GM23338 (cell line): ENCODE results near the gene MMP17. TPM values are rescaled to one million over a fixed set of nuclear protein-coding genes. Genes with fewer than 3 reads are reported as not detected.

Source experiments
- ATAC-seq: fragments of 200-7000 bp; cut with Tn5 transposase; 3 replicates; pipeline ENCODE4 v1.9.1; 2020
- DNase-seq: peaks from one replicate; pipeline ENCODE4 v3.0.0-alpha.2; 2015; ENCODE audit warnings: low spot score
- H2AFZ ChIP-seq: fragments of 200-600 bp; sonication (generic); 2 replicates; pipeline ENCODE4 v1.8.0; 2016; ENCODE audit warnings: antibody characterized with exemption, mild to moderate bottlenecking, moderate library complexity
- H3F3A ChIP-seq: fragments of 200-600 bp; sonication (generic); replicated peaks from 2 replicates; pipeline ENCODE4 v1.8.0; 2017; ENCODE audit warnings: antibody characterized with exemption, mixed run types, low read depth
- H3K27ac ChIP-seq: fragments of 200-600 bp; sonication (generic); 2 replicates; pipeline ENCODE4 v1.6.1; 2016; ENCODE audit warnings: low read depth
- H3K27me3 ChIP-seq: fragments of 200-600 bp; sonication (generic); 2 replicates; pipeline ENCODE4 v1.8.0; 2016; ENCODE audit warnings: mild to moderate bottlenecking, mixed run types, moderate library complexity; ENCODE audit not compliant: insufficient read depth
- H3K36me3 ChIP-seq: fragments of 200-600 bp; sonication (generic); 2 replicates; pipeline ENCODE4 v1.8.0; 2016; ENCODE audit warnings: mild to moderate bottlenecking; ENCODE audit not compliant: insufficient read depth
- H3K4me1 ChIP-seq: fragments of 200-600 bp; sonication (generic); 2 replicates; pipeline ENCODE4 v1.8.0; 2016; ENCODE audit warnings: mild to moderate bottlenecking, moderate library complexity; ENCODE audit not compliant: insufficient read depth
- H3K4me2 ChIP-seq: fragments of 200-600 bp; sonication (generic); 2 replicates; pipeline ENCODE4 v1.7.1; 2017; ENCODE audit warnings: mixed run types
- H3K4me3 ChIP-seq: fragments of 200-600 bp; sonication (generic); 2 replicates; pipeline ENCODE4 v1.6.1; 2016; ENCODE audit warnings: mixed run types
- H3K79me2 ChIP-seq: fragments of 200-600 bp; sonication (generic); replicated peaks from 2 replicates; pipeline ENCODE4 v1.8.0; 2017; ENCODE audit warnings: mild to moderate bottlenecking; ENCODE audit not compliant: insufficient read depth
- H3K9me2 ChIP-seq: fragments of 200-600 bp; sonication (generic); 2 replicates; pipeline ENCODE4 v1.8.0; 2017; ENCODE audit not compliant: insufficient read depth
- H4K20me1 ChIP-seq: fragments of 200-600 bp; sonication (generic); replicated peaks from 2 replicates; pipeline ENCODE4 v1.8.0; 2017; ENCODE audit warnings: mild to moderate bottlenecking; ENCODE audit not compliant: insufficient read depth
- H3K27ac Mint-ChIP-seq: 2 replicates; pipeline ENCODE4 v1.8.0; 2020; ENCODE audit warnings: inconsistent platforms, mild to moderate bottlenecking, moderate library complexity, mixed read lengths
- H3K27me3 Mint-ChIP-seq: 3 replicates; pipeline ENCODE4 v1.8.0; 2022; ENCODE audit warnings: low read depth, mild to moderate bottlenecking, moderate library complexity, mixed read lengths, inconsistent platforms; ENCODE audit not compliant: insufficient read depth, poor library complexity
- H3K36me3 Mint-ChIP-seq: 3 replicates; pipeline ENCODE4 v1.8.0; 2021; ENCODE audit warnings: low read depth, mild to moderate bottlenecking, inconsistent platforms, moderate library complexity, mixed read lengths
- H3K4me1 Mint-ChIP-seq: 3 replicates; pipeline ENCODE4 v1.8.0; 2020; ENCODE audit warnings: mild to moderate bottlenecking, inconsistent platforms, mixed read lengths
- H3K4me3 Mint-ChIP-seq: 3 replicates; pipeline ENCODE4 v1.8.0; 2021; ENCODE audit warnings: moderate library complexity, mild to moderate bottlenecking, inconsistent platforms, mixed read lengths
- H3K9me3 Mint-ChIP-seq: 3 replicates; pipeline ENCODE4 v1.8.0; 2020; ENCODE audit warnings: moderate library complexity, mild to moderate bottlenecking, inconsistent platforms, mixed read lengths
- CREB1 ChIP-seq: fragments of 250-450 bp; sonication (Bioruptor Pico); IDR thresholded peaks from 2 replicates; pipeline ENCODE4 v1.5.0; 2020; ENCODE audit warnings: low read depth, mild to moderate bottlenecking, moderate library complexity
- EZH2phosphoT487 ChIP-seq: fragments of 200-600 bp; sonication (generic); IDR thresholded peaks from one replicate; pipeline ENCODE4 v1.8.1; 2018; ENCODE audit warnings: antibody characterized with exemption; ENCODE audit not compliant: unreplicated experiment
- JUNB ChIP-seq: IDR thresholded peaks from one replicate; pipeline ENCODE4 v1.6.1; 2016; ENCODE audit warnings: antibody characterized with exemption; ENCODE audit not compliant: unreplicated experiment
- NANOG ChIP-seq: IDR thresholded peaks from 2 replicates; pipeline ENCODE4 v1.6.1; 2016; ENCODE audit warnings: antibody characterized with exemption, borderline replicate concordance
- STAT1 ChIP-seq: IDR thresholded peaks from one replicate; pipeline ENCODE4 v1.6.1; 2016; ENCODE audit warnings: antibody characterized with exemption; ENCODE audit not compliant: unreplicated experiment
- ZNF114 ChIP-seq: fragments of 250-450 bp; sonication (Bioruptor Pico); IDR thresholded peaks from 2 replicates; pipeline ENCODE4 v1.5.0; 2020; ENCODE audit warnings: mild to moderate bottlenecking, moderate library complexity
- ZNF331 ChIP-seq: fragments of 250-450 bp; sonication (Bioruptor Pico); IDR thresholded peaks from 2 replicates; pipeline ENCODE4 v1.5.0; 2020; ENCODE audit warnings: low read depth, mild to moderate bottlenecking, moderate library complexity
- polyA plus RNA-seq: library from polyadenylated mRNA; unstranded; fragments of >200 nt; fragmentation: Nextera tagmentation; extraction: Ambion mirVana; gene quantifications from 2 replicates; pipeline ENCODE4 v1.2.1, GENCODE V29; 2016
- total RNA-seq: library from RNA; depleted of rRNA; stranded (reverse); fragments of >200 nt; shearing (Covaris generic); gene quantifications from 2 replicates; pipeline ENCODE4 v1.2.3, GENCODE V29; 2014
- TF ChIP-seq, protein P1 (sequence below): IDR thresholded peaks from 2 replicates; pipeline ENCODE4 v1.6.1; 2016; ENCODE audit warnings: antibody characterized with exemption
- TF ChIP-seq, protein P2 (sequence below): fragments of 250-450 bp; sonication (Bioruptor Pico); IDR thresholded peaks from 2 replicates; pipeline ENCODE4 v1.5.0; 2020; ENCODE audit warnings: mild to moderate bottlenecking, moderate library complexity
- TF ChIP-seq, protein P3 (sequence below), 2 experiments: fragments of 200-600 bp in 1 of 2; sonication (generic) in 1 of 2; conservative IDR thresholded peaks; 2 replicates each; pipeline versions ENCODE4 v1.5.1 to v1.6.1; 2016 to 2017; ENCODE audit warnings: antibody characterized with exemption in 2 of 2, low read depth in 2 of 2, mild to moderate bottlenecking in 2 of 2, moderate library complexity in 1 of 2

Gene MMP17
- total and polyA plus RNA-seq, 2 experiments from 2014 or later, result 10.4 to 48.5 TPM

DNA sequence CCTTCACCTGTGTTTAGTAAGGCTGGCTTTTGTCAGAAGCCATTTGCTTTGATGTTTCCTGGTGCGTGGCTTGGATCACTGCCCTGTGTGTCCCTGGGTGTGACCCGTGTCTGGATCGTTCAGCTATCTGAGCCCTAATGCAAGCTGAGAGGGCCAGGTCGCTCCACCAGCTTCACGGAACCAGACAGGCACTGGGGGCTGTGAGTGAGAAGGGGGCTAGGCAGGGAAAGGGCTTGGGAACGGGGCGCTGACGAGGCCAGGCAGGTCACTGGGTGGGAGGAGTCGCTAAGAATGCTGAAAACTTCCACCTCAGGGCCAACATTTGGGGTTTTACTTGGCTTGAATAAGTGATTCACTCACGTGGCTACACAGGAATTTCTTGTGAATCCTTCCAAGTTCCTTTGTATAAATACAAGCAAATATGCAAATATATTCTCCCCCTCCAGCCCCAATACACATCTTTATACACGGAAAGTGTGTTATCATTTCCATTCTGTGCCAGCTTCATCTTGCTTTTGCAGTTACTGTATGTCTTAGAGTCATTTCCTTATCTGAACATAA lies 24.2 kb upstream of the MMP17 start (continued):
- TF ChIP-seq, protein P1, sequence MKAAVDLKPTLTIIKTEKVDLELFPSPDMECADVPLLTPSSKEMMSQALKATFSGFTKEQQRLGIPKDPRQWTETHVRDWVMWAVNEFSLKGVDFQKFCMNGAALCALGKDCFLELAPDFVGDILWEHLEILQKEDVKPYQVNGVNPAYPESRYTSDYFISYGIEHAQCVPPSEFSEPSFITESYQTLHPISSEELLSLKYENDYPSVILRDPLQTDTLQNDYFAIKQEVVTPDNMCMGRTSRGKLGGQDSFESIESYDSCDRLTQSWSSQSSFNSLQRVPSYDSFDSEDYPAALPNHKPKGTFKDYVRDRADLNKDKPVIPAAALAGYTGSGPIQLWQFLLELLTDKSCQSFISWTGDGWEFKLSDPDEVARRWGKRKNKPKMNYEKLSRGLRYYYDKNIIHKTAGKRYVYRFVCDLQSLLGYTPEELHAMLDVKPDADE, result no peak
- TF ChIP-seq ZNF331 (CRISPR knock-in tag), result no peak
- TF ChIP-seq CREB1, result no peak
- TF ChIP-seq, protein P2, sequence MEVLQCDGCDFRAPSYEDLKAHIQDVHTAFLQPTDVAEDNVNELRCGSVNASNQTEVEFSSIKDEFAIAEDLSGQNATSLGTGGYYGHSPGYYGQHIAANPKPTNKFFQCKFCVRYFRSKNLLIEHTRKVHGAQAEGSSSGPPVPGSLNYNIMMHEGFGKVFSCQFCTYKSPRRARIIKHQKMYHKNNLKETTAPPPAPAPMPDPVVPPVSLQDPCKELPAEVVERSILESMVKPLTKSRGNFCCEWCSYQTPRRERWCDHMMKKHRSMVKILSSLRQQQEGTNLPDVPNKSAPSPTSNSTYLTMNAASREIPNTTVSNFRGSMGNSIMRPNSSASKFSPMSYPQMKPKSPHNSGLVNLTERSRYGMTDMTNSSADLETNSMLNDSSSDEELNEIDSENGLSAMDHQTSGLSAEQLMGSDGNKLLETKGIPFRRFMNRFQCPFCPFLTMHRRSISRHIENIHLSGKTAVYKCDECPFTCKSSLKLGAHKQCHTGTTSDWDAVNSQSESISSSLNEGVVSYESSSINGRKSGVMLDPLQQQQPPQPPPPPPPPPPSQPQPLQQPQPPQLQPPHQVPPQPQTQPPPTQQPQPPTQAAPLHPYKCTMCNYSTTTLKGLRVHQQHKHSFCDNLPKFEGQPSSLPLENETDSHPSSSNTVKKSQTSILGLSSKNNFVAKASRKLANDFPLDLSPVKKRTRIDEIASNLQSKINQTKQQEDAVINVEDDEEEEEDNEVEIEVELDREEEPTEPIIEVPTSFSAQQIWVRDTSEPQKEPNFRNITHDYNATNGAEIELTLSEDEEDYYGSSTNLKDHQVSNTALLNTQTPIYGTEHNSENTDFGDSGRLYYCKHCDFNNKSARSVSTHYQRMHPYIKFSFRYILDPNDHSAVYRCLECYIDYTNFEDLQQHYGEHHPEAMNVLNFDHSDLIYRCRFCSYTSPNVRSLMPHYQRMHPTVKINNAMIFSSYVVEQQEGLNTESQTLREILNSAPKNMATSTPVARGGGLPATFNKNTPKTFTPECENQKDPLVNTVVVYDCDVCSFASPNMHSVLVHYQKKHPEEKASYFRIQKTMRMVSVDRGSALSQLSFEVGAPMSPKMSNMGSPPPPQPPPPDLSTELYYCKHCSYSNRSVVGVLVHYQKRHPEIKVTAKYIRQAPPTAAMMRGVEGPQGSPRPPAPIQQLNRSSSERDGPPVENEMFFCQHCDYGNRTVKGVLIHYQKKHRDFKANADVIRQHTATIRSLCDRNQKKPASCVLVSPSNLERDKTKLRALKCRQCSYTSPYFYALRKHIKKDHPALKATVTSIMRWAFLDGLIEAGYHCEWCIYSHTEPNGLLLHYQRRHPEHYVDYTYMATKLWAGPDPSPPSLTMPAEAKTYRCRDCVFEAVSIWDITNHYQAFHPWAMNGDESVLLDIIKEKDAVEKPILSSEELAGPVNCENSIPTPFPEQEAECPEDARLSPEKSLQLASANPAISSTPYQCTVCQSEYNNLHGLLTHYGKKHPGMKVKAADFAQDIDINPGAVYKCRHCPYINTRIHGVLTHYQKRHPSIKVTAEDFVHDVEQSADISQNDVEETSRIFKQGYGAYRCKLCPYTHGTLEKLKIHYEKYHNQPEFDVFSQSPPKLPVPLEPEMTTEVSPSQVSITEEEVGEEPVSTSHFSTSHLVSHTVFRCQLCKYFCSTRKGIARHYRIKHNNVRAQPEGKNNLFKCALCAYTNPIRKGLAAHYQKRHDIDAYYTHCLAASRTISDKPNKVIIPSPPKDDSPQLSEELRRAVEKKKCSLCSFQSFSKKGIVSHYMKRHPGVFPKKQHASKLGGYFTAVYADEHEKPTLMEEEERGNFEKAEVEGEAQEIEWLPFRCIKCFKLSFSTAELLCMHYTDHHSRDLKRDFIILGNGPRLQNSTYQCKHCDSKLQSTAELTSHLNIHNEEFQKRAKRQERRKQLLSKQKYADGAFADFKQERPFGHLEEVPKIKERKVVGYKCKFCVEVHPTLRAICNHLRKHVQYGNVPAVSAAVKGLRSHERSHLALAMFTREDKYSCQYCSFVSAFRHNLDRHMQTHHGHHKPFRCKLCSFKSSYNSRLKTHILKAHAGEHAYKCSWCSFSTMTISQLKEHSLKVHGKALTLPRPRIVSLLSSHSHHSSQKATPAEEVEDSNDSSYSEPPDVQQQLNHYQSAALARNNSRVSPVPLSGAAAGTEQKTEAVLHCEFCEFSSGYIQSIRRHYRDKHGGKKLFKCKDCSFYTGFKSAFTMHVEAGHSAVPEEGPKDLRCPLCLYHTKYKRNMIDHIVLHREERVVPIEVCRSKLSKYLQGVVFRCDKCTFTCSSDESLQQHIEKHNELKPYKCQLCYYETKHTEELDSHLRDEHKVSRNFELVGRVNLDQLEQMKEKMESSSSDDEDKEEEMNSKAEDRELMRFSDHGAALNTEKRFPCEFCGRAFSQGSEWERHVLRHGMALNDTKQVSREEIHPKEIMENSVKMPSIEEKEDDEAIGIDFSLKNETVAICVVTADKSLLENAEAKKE (CRISPR knock-in tag), result no peak

DNA sequence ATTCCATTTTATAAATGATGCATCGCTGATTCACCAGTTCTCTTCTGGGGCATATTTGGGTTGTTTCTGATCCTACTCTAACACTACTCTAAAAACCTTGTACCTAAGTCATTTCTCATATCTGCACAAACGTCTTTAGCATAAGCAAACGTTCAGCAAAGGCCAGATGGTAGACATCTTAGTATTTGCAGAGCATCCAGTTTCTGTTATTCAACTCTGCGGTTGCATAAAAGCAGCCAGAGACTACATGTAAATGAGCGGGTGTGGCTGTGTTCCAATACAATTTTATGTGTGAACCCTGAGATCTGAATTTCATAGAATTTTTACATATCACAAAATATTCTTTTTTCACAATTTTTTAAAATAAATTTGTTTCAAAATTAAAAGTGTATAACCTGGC lies 22.8 kb upstream of the MMP17 start:
- H3K4me2 ChIP-seq, result no peak overlapping the region
- Mint-ChIP-seq H3K4me1 (no peaks in the 10 kb centered on the region), H3K4me3 (no peak overlapping the region), H3K27ac (no peak overlapping the region), H3K9me3 (no peaks in the 10 kb centered on the region), H3K27me3 (peaks cover 11% of the 10 kb centered on the region), H3K36me3 (peaks cover 20% of the 10 kb centered on the region)
- H2AFZ ChIP-seq, result no peak overlapping the region
- H3K27ac ChIP-seq, result no peak overlapping the region
- ATAC-seq, result no peak
- H3K27me3 ChIP-seq, result no peaks in the 10 kb centered on the region
- no peaks in the 10 kb centered on the region for H4K20me1 ChIP-seq
- H3F3A ChIP-seq, result no peaks in the 10 kb centered on the region; the same call in 1 of the 2 replicates
- H3K4me1 ChIP-seq, result peaks cover under 1% of the 10 kb centered on the region; the same call in 1 of the 2 replicates
- H3K36me3 ChIP-seq, result no peaks in the 10 kb centered on the region
- no peaks in the 10 kb centered on the region for H3K9me2 ChIP-seq
- H3K4me3 ChIP-seq, result no peak overlapping the region
- H3K79me2 ChIP-seq, result no peaks in the 10 kb centered on the region
- DNase-seq, result no peak
- TF ChIP-seq ZNF114 (CRISPR knock-in tag) (no peak), JUNB (no peak), EZH2phosphoT487 (no peak), STAT1 (no peak), ZNF331 (CRISPR knock-in tag) (no peak), NANOG (no peak)
- TF ChIP-seq, protein P3, sequence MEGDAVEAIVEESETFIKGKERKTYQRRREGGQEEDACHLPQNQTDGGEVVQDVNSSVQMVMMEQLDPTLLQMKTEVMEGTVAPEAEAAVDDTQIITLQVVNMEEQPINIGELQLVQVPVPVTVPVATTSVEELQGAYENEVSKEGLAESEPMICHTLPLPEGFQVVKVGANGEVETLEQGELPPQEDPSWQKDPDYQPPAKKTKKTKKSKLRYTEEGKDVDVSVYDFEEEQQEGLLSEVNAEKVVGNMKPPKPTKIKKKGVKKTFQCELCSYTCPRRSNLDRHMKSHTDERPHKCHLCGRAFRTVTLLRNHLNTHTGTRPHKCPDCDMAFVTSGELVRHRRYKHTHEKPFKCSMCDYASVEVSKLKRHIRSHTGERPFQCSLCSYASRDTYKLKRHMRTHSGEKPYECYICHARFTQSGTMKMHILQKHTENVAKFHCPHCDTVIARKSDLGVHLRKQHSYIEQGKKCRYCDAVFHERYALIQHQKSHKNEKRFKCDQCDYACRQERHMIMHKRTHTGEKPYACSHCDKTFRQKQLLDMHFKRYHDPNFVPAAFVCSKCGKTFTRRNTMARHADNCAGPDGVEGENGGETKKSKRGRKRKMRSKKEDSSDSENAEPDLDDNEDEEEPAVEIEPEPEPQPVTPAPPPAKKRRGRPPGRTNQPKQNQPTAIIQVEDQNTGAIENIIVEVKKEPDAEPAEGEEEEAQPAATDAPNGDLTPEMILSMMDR (conservative IDR thresholded peaks at IDR 0.05; ENCODE audit: low read depth in 2 of 2), result no peak
